Measurements from ENCODE around the gene C1QTNF5. TPM values are rescaled to one million over a fixed set of nuclear protein-coding genes. Genes with fewer than 3 reads are reported as not detected.

Gene C1QTNF5
- total RNA-seq, 1 donor = 41.3 TPM

GRCh38 chr11:119316016-119316728 lies 24.5 kb downstream of the C1QTNF5 start:
- H4K20me1 ChIP-seq (ENCODE audit: insufficient read depth, low read length) = no peaks in the 10 kb centered on the region
- peak overlapping the region; percentile 74 for H3K4me3 ChIP-seq (ENCODE audit: insufficient read depth, low read length)
- peak overlapping the region; percentile 72 for H2AFZ ChIP-seq (ENCODE audit: low read length)
- peaks cover 44% of the 10 kb centered on the region for H3K4me1 ChIP-seq (ENCODE audit: insufficient read depth, low read length)
- peak overlapping the region; percentile 89 for H3K4me2 ChIP-seq (ENCODE audit: insufficient read depth, low read length)
- H3K27ac ChIP-seq (ENCODE audit: low read depth, low read length) = no peak overlapping the region
- no peaks in the 10 kb centered on the region for H3K27me3 ChIP-seq (ENCODE audit: insufficient read depth, low read length)
- DNase-seq (ENCODE audit: insufficient read length, low spot score, missing footprints) = peak; percentile 91
- H3K36me3 ChIP-seq (ENCODE audit: insufficient read depth, low read length) = peaks cover 5% of the 10 kb centered on the region
- no peaks in the 10 kb centered on the region for H3K9me3 ChIP-seq (ENCODE audit: low read depth, low read length)
- H3K79me2 ChIP-seq (ENCODE audit: insufficient read depth, low read length) = no peaks in the 10 kb centered on the region
- TF ChIP-seq, protein P1, sequence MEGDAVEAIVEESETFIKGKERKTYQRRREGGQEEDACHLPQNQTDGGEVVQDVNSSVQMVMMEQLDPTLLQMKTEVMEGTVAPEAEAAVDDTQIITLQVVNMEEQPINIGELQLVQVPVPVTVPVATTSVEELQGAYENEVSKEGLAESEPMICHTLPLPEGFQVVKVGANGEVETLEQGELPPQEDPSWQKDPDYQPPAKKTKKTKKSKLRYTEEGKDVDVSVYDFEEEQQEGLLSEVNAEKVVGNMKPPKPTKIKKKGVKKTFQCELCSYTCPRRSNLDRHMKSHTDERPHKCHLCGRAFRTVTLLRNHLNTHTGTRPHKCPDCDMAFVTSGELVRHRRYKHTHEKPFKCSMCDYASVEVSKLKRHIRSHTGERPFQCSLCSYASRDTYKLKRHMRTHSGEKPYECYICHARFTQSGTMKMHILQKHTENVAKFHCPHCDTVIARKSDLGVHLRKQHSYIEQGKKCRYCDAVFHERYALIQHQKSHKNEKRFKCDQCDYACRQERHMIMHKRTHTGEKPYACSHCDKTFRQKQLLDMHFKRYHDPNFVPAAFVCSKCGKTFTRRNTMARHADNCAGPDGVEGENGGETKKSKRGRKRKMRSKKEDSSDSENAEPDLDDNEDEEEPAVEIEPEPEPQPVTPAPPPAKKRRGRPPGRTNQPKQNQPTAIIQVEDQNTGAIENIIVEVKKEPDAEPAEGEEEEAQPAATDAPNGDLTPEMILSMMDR (IDR thresholded peaks at IDR 0.05; ENCODE audit: extremely low read depth, low read depth, low read length) = no peak

GRCh38 chr11:119315131-119316015 lies 25.3 kb downstream of the C1QTNF5 start:
- Histone ChIP-seq H3K9me3 (ENCODE audit: low read depth, low read length) (no peaks in the 10 kb centered on the region), H3K79me2 (ENCODE audit: insufficient read depth, low read length) (no peaks in the 10 kb centered on the region), H3K4me3 (ENCODE audit: insufficient read depth, low read length) (peak overlapping the region; percentile 74), H3K4me2 (ENCODE audit: insufficient read depth, low read length) (peak overlapping the region; percentile 89), H3K27ac (ENCODE audit: low read depth, low read length) (no peak overlapping the region), H3K27me3 (ENCODE audit: insufficient read depth, low read length) (no peaks in the 10 kb centered on the region), H3K4me1 (ENCODE audit: insufficient read depth, low read length) (peaks cover 40% of the 10 kb centered on the region), H3K36me3 (ENCODE audit: insufficient read depth, low read length) (peaks cover 5% of the 10 kb centered on the region), H4K20me1 (ENCODE audit: insufficient read depth, low read length) (no peaks in the 10 kb centered on the region), H2AFZ (ENCODE audit: low read length) (peak overlapping the region; percentile 69)
- DNase-seq (ENCODE audit: insufficient read length, low spot score, missing footprints) = peak; percentile 92
- TF ChIP-seq, protein P1 (IDR thresholded peaks at IDR 0.05; ENCODE audit: extremely low read depth, low read depth, low read length) = no peak

DNA sequence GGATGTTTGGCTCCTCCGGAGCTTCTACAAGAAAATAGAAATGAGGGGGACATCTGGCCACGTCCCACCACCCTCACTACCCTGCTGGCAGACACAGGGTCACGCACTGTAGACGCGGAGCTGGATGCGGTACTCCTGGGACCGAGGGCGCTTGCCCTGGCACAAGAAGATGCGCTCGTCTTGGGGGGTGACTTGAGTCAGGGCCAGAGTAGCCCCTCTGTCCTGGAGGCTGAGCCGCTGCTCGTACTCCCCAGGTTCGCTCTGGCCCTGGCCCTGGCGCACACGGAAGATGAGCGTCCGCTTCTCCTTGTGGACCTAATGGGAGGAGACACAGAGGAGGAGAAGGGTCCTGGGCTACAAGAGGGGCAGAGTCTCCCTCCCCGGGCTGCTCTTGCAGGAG lies 26.0 kb downstream of the C1QTNF5 start:
- Histone ChIP-seq H4K20me1 (ENCODE audit: insufficient read depth, low read length) (no peaks in the 10 kb centered on the region), H3K4me1 (ENCODE audit: insufficient read depth, low read length) (peaks cover 39% of the 10 kb centered on the region), H3K27me3 (ENCODE audit: insufficient read depth, low read length) (no peaks in the 10 kb centered on the region), H3K27ac (ENCODE audit: low read depth, low read length) (no peak overlapping the region), H3K4me3 (ENCODE audit: insufficient read depth, low read length) (no peak overlapping the region), H3K79me2 (ENCODE audit: insufficient read depth, low read length) (no peaks in the 10 kb centered on the region), H3K4me2 (ENCODE audit: insufficient read depth, low read length) (no peak overlapping the region), H3K36me3 (ENCODE audit: insufficient read depth, low read length) (peaks cover 6% of the 10 kb centered on the region), H2AFZ (ENCODE audit: low read length) (no peak overlapping the region), H3K9me3 (ENCODE audit: low read depth, low read length) (no peaks in the 10 kb centered on the region)
- peak; percentile 38 for DNase-seq (ENCODE audit: insufficient read length, low spot score, missing footprints)
- TF ChIP-seq, protein P1 (IDR thresholded peaks at IDR 0.05; ENCODE audit: extremely low read depth, low read depth, low read length) = no peak

DNA sequence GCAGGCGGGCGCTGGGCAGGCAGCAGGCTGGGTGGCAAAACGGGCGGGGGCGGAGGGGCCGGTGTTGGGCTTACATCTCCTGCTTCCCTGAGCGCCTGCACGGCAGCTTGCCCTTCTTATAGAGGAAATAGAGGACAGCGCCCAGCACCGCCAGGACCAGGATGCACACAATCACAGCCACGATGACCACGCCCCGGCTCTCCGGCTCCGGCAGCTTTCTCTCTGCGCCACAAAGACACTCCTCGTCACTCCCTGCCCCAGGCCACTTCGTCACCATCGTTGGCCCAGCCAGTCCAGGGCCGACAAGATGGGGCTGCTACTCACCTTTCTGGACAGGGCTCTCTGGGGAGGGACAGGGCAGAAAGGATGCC lies 30.0 kb downstream of the C1QTNF5 start:
- Histone ChIP-seq H3K36me3 (ENCODE audit: insufficient read depth, low read length) (peaks cover 12% of the 10 kb centered on the region), H3K27me3 (ENCODE audit: insufficient read depth, low read length) (no peaks in the 10 kb centered on the region), H3K27ac (ENCODE audit: low read depth, low read length) (no peak overlapping the region), H3K9me3 (ENCODE audit: low read depth, low read length) (no peaks in the 10 kb centered on the region), H2AFZ (ENCODE audit: low read length) (no peak overlapping the region), H3K79me2 (ENCODE audit: insufficient read depth, low read length) (no peaks in the 10 kb centered on the region), H4K20me1 (ENCODE audit: insufficient read depth, low read length) (no peaks in the 10 kb centered on the region), H3K4me2 (ENCODE audit: insufficient read depth, low read length) (no peak overlapping the region), H3K4me3 (ENCODE audit: insufficient read depth, low read length) (no peak overlapping the region), H3K4me1 (ENCODE audit: insufficient read depth, low read length) (peaks cover 20% of the 10 kb centered on the region)
- peak; percentile 55 for DNase-seq (ENCODE audit: insufficient read length, low spot score, missing footprints)
- TF ChIP-seq, protein P1 (IDR thresholded peaks at IDR 0.05; ENCODE audit: extremely low read depth, low read depth, low read length) = no peak
